ENCODE results near the gene FBRSL1.

FBRSL1 gene

GRCh38 chr12:132514216-132514820 lies 24.4 kb downstream of the FBRSL1 start:
- peak overlapping the region; percentile 35 for H3K18ac ChIP-seq (ENCODE audit: low read length)
- no peak overlapping the region for H2BK5ac ChIP-seq (ENCODE audit: low read length)
- WGBS, 2 donors (ENCODE audit: extremely low coverage in 2 of 2, insufficient read length in 2 of 2, insufficient replicate concordance in 1 of 2) = no CpG with 5 or more reads among the region's 17 CpGs
- H2BK15ac ChIP-seq (ENCODE audit: low read length) = no peak overlapping the region
- H3K4me3 ChIP-seq (ENCODE audit: low read length in 2 of 2) = no peak overlapping the region
- H3K79me1 ChIP-seq (ENCODE audit: low read depth, low read length) = peaks cover 9% of the 10 kb centered on the region
- H3K4ac ChIP-seq (ENCODE audit: low read length) = no peak overlapping the region
- DNase-seq (ENCODE audit: low spot score) = no peak
- H3K36me3 ChIP-seq (replicated peaks in 1 of 2; ENCODE audit: control insufficient read depth in 2 of 2, insufficient read depth in 2 of 2, low read length in 2 of 2) = peaks cover 3 to 14% of the 10 kb centered on the region in 2 donors
- no peak overlapping the region for H3K4me2 ChIP-seq (ENCODE audit: insufficient read depth, low read length, poor library complexity, severe bottlenecking)
- no peak overlapping the region for H3K14ac ChIP-seq (ENCODE audit: low read length)
- H3K9ac ChIP-seq (ENCODE audit: low read depth, low read length, poor library complexity) = no peak overlapping the region
- H3K23ac ChIP-seq (ENCODE audit: low read depth, low read length, poor library complexity) = peak overlapping the region; percentile 43
- H3K27me3 ChIP-seq (ENCODE audit: control insufficient read depth in 3 of 3, insufficient read depth in 3 of 3, low read depth in 1 of 3, low read length in 3 of 3) = no peaks in the 10 kb centered on the region
- peak overlapping the region; percentile 53 for H2AK5ac ChIP-seq (ENCODE audit: low read depth, low read length)
- no peaks in the 10 kb centered on the region for H3K4me1 ChIP-seq (ENCODE audit: control insufficient read depth in 2 of 2, insufficient read depth in 1 of 2, low read depth in 1 of 2, low read length in 2 of 2)
- no peak overlapping the region for H4K8ac ChIP-seq (ENCODE audit: low read depth, low read length)
- no peak overlapping the region for H2BK120ac ChIP-seq (ENCODE audit: low read depth, low read length)
- peaks cover 19 to 27% of the 10 kb centered on the region in 2 donors for H3K9me3 ChIP-seq (replicated peaks in 1 of 2; ENCODE audit: control insufficient read depth in 2 of 2, insufficient read depth in 1 of 2, low read depth in 1 of 2, low read length in 2 of 2)
- H3K27ac ChIP-seq (replicated peaks; ENCODE audit: low read length) = no peak overlapping the region
- no peak overlapping the region for H2AFZ ChIP-seq (ENCODE audit: low read length)
- no peak overlapping the region for H4K91ac ChIP-seq (ENCODE audit: low read depth, low read length, poor library complexity)
- no peak overlapping the region for H2BK12ac ChIP-seq (ENCODE audit: low read length)

- H3K36me3 ChIP-seq (replicated peaks in 1 of 2; ENCODE audit: control insufficient read depth in 2 of 2, insufficient read depth in 2 of 2, low read length in 2 of 2) = peaks cover 3 to 14% of the 10 kb centered on the region in 2 donors
- WGBS, 2 donors (ENCODE audit: extremely low coverage in 2 of 2, insufficient read length in 2 of 2, insufficient replicate concordance in 1 of 2) = no CpG with 5 or more reads among the region's 5 CpGs
- H2BK12ac ChIP-seq (ENCODE audit: low read length) = no peak overlapping the region
- H2BK5ac ChIP-seq (ENCODE audit: low read length) = no peak overlapping the region
- no peak overlapping the region for H3K23ac ChIP-seq (ENCODE audit: low read depth, low read length, poor library complexity)
- no peak overlapping the region for H3K4me2 ChIP-seq (ENCODE audit: insufficient read depth, low read length, poor library complexity, severe bottlenecking)
- H3K4me3 ChIP-seq (ENCODE audit: low read length in 2 of 2) = peak overlapping the region in 1 of 2 donors; percentile 27
- H3K4me1 ChIP-seq (ENCODE audit: control insufficient read depth in 2 of 2, insufficient read depth in 1 of 2, low read depth in 1 of 2, low read length in 2 of 2) = no peaks in the 10 kb centered on the region
- H2AFZ ChIP-seq (ENCODE audit: low read length) = no peak overlapping the region
- no peak overlapping the region for H4K8ac ChIP-seq (ENCODE audit: low read depth, low read length)
- H3K9ac ChIP-seq (ENCODE audit: low read depth, low read length, poor library complexity) = no peak overlapping the region
- no peak overlapping the region for H4K91ac ChIP-seq (ENCODE audit: low read depth, low read length, poor library complexity)
- H2BK15ac ChIP-seq (ENCODE audit: low read length) = no peak overlapping the region
- no peak overlapping the region for H3K27ac ChIP-seq (replicated peaks; ENCODE audit: low read length)
- no peak overlapping the region for H3K18ac ChIP-seq (ENCODE audit: low read length)
- H3K14ac ChIP-seq (ENCODE audit: low read length) = no peak overlapping the region
- H2AK5ac ChIP-seq (ENCODE audit: low read depth, low read length) = no peak overlapping the region
- H3K27me3 ChIP-seq (ENCODE audit: control insufficient read depth in 3 of 3, insufficient read depth in 3 of 3, low read depth in 1 of 3, low read length in 3 of 3) = no peaks in the 10 kb centered on the region
- H3K9me3 ChIP-seq (replicated peaks in 1 of 2; ENCODE audit: control insufficient read depth in 2 of 2, insufficient read depth in 1 of 2, low read depth in 1 of 2, low read length in 2 of 2) = peaks cover 20 to 29% of the 10 kb centered on the region in 2 donors
- H3K79me1 ChIP-seq (ENCODE audit: low read depth, low read length) = peaks cover 9% of the 10 kb centered on the region
- H3K4ac ChIP-seq (ENCODE audit: low read length) = no peak overlapping the region
- no peak overlapping the region for H2BK120ac ChIP-seq (ENCODE audit: low read depth, low read length)
- no peak for DNase-seq (ENCODE audit: low spot score)
These were observed 24.9 kb downstream of the FBRSL1 start for GRCh38 chr12:132514838-132515237.

GRCh38 chr12:132516095-132517012 lies 26.4 kb downstream of the FBRSL1 start:
- no peak overlapping the region for H3K27ac ChIP-seq (replicated peaks; ENCODE audit: low read length)
- no peak overlapping the region for H3K4ac ChIP-seq (ENCODE audit: low read length)
- H3K4me2 ChIP-seq (ENCODE audit: insufficient read depth, low read length, poor library complexity, severe bottlenecking) = no peak overlapping the region
- H3K27me3 ChIP-seq (ENCODE audit: control insufficient read depth in 3 of 3, insufficient read depth in 3 of 3, low read depth in 1 of 3, low read length in 3 of 3) = no peaks in the 10 kb centered on the region
- H3K79me1 ChIP-seq (ENCODE audit: low read depth, low read length) = peaks cover 3% of the 10 kb centered on the region
- no peak overlapping the region for H2BK5ac ChIP-seq (ENCODE audit: low read length)
- no CpG with 5 or more reads among the region's 18 CpGs for WGBS, 2 donors (ENCODE audit: extremely low coverage in 2 of 2, insufficient read length in 2 of 2, insufficient replicate concordance in 1 of 2)
- H3K4me3 ChIP-seq (ENCODE audit: low read length in 2 of 2) = no peak overlapping the region
- H3K23ac ChIP-seq (ENCODE audit: low read depth, low read length, poor library complexity) = no peak overlapping the region
- H3K14ac ChIP-seq (ENCODE audit: low read length) = no peak overlapping the region
- no peak overlapping the region for H2BK120ac ChIP-seq (ENCODE audit: low read depth, low read length)
- DNase-seq (ENCODE audit: low spot score) = no peak
- H3K4me1 ChIP-seq (ENCODE audit: control insufficient read depth in 2 of 2, insufficient read depth in 1 of 2, low read depth in 1 of 2, low read length in 2 of 2) = no peaks in the 10 kb centered on the region
- H2AFZ ChIP-seq (ENCODE audit: low read length) = no peak overlapping the region
- no peak overlapping the region for H2BK15ac ChIP-seq (ENCODE audit: low read length)
- H3K9me3 ChIP-seq (replicated peaks in 1 of 2; ENCODE audit: control insufficient read depth in 2 of 2, insufficient read depth in 1 of 2, low read depth in 1 of 2, low read length in 2 of 2) = peaks cover 20 to 29% of the 10 kb centered on the region in 2 donors
- H4K91ac ChIP-seq (ENCODE audit: low read depth, low read length, poor library complexity) = no peak overlapping the region
- H3K9ac ChIP-seq (ENCODE audit: low read depth, low read length, poor library complexity) = no peak overlapping the region
- no peak overlapping the region for H4K8ac ChIP-seq (ENCODE audit: low read depth, low read length)
- H2AK5ac ChIP-seq (ENCODE audit: low read depth, low read length) = no peak overlapping the region
- no peak overlapping the region for H3K18ac ChIP-seq (ENCODE audit: low read length)
- no peak overlapping the region for H2BK12ac ChIP-seq (ENCODE audit: low read length)
- peaks cover 0 to 14% of the 10 kb centered on the region in 2 donors for H3K36me3 ChIP-seq (replicated peaks in 1 of 2; ENCODE audit: control insufficient read depth in 2 of 2, insufficient read depth in 2 of 2, low read length in 2 of 2)
